Left cardiac atrium (tissue), 4 donors: ENCODE data around the gene RAB11FIP3. TPM values are rescaled to one million over a fixed set of nuclear protein-coding genes. Genes with fewer than 3 reads are reported as not detected.

Experiments
- ATAC-seq, 2 donors: fragments of 200-7000 bp; cut with Tn5 transposase; one replicate each; pipeline ENCODE4 v1.9.1; 2020; ENCODE audit warnings: mild to moderate bottlenecking in 2 of 2, moderate library complexity in 2 of 2
- DNase-seq: peaks from one replicate; pipeline ENCODE4 v3.0.0-alpha.2; 2020
- intact Hi-C, 2 donors: fragments of 100-400 bp; cut with DNase I; formaldehyde crosslinking; loops; one replicate each; pipeline versions ENCODE4 v1.14.1 to v1.15.1; 2022 to 2023
- total RNA-seq, 2 donors: library from RNA; stranded (reverse); fragmentation: NEBNext Ultra II Directional; extraction: Animal tissue kit (Norgen Biotek cat#: 25700); gene quantifications; one replicate each; pipeline ENCODE4 v1.2.1, GENCODE V29; 2021
- donor health status: DM: no; HTN: yes; CAD: no.
- donor health status: DM: no; HTN: yes; CAD: no; lungs with severe emphysema.
- donor health status: DM: yes; HTN: yes; CAD: no.
- donor health status: Dilated cardiomyopathy.

Gene RAB11FIP3
- total RNA-seq, 2 donors from 2014 or later = 24.2 to 38.1 TPM

DNA sequence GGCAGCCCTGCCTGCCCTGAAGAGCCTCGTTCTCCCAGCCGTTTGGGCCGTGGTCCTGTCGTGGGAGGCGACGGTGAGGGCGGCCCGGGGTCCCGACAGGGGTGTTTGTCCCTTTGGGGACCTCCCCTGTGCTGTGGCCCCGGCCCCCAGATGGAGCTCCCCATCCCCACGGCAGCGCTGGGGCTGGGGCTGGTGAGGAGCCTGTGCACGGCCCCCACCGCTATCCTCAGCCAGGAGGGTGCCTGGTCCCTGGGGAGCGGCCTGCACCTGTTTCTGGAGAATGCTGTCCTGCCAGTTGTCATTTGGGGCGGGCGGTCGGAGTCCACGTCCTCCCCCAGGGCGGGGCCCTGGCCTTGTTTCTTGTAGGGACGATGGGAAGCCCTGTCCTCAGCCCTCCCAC lies 108.7 kb downstream of the RAB11FIP3 start:
- intact Hi-C loops = no loop called here
- no peak for ATAC-seq

DNA sequence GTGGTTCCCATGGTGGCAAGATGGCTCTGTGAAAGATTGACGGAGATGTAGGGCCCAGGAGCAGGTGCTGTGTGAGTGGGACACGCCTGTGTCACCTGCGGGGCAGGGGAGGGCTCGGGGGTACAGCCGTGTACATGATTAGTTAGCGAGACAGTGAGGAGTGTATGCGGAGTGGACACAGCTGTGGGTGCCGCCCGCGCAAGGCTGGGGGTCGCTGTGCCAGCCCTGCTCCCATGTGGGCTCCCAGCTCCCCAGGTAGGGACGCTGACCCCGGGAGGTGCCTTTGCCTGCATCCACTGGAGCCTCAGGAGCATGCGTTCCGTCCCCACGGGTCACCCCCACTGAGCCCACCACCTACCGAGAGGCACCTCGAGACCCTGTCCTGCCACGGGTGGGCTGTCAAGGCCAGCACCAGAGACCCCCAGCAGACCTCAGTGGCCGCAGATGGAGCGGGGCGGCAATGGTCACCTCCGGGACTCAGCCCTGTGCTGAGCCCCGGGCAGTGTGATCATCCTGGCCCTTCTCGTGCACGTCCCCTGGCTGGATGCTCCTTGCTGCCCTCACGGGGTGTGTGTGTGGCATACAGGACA lies 109.5 kb downstream of the RAB11FIP3 start:
- no peak for ATAC-seq
- intact Hi-C loops = no loop called here
- DNase-seq = no peak

More for the DNA sequence above, 108.7 kb downstream of the RAB11FIP3 start:
- no peak for DNase-seq

DNA sequence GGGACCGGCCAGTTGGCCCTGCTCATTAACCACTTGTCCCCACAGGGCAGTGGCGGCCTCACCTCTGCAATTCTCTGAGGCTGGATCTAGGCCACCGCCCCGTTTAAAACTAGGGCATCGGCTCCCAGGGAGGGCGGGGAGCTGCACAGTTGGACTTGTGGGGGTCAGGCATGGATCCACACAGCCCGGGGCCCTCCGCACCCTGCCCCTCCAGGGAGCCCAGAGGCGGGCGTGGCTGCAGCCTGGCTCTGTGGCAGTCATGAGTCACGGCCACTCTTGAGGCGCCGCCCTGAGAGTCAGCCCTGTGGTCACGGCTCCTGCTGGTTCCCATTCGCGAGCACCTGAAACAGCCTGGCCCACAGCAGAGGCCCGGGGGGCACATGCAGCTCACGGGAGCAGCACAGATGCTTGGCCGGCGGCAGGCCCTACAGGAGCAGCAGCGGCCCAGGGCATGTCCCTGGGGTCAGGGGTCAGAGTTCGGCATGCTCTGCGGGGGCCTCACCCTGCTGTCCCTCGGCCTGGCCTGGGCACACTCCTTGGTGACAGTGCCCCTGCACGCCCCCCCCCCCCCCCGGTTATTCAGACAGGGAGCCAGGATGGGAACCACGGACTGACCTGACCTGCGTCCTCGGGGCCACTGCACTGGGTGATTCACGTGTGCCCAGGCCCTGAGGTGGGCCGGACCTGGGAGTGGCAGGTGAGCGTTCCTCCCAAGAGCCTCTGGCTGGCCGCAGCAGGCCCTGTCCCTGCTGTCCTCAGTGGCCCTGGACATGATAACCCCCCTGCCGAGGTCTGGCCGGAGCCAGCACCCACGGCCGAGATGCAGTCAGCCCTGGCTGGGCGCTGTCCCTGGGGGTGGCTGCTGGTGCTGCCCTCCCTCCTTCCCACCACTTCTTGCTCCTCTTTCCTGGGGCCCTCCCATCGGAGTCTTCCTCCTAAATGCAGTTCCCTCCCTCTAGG lies 110.3 kb downstream of the RAB11FIP3 start:
- intact Hi-C loops = no loop called here
- DNase-seq (peak; percentile 64), ATAC-seq (peak in 1 of 2 donors; percentile 16)

DNA sequence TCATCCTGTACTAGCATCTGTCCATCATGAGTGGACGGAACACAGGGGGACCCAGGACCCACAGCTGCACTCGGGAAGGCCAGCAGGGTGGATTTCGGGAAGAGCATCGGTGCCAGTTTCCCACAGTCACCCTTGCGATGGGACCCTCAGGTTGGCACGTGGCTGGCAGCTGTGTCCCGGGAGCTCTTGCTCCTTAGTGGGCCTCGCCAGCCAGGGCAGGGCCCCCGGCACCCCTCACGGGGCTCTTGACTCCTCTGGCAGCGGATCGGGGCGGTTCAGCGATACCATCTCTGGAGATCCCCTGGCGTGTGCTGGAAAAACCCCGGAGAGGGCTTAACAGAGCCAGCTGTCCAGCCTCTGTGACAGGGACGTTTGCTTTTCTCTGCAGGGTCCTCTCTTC lies 111.3 kb downstream of the RAB11FIP3 start:
- ATAC-seq (no peak), DNase-seq (no peak)
- intact Hi-C loops = no loop called here

DNA sequence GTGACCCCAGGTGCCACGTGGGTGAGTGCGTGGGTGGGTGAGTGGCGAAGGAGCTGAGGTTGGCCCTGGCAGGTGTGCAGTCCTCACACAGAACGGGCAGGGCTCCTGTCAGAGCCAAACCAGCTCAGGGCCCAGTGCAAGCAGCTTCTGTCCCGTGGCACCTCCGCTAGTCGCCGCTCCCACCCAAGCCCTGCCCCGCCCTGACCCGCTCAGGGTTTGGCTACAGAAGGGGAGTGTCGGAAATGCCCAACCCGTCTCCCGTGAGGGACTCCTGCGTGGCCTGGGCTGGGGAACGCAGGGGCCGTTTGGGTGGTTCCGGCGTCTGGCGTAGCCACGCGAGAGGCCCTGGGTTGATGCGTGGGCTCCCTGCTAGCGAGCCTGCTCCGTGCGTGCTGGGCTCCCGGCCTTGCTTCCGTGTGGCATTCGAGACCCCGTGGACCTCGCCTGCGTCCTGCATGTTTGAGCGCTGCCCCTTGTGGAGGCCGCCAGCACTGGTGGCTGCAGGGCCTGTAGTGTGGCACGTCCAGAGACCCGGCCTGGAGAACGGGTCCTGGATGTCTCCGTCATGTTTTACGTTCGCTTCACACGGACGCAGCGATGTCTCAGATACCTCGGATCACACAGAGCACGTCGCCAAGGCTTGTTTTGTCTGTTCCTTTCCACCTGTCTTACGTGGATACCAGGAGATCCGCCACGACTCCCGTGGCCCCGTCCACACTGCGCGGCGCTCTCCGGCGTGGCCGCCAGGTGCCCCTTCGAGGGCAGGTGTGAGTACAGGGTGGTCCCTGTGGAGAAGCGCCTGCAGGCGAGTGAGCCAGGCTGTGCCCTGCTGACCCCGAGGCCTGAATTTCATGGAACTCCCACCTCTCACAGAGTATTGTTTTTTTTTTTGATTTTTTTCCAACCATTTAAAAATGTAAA lies 112.2 kb downstream of the RAB11FIP3 start:
- intact Hi-C loops = no loop called here
- ATAC-seq = no peak
- no peak for DNase-seq

DNA sequence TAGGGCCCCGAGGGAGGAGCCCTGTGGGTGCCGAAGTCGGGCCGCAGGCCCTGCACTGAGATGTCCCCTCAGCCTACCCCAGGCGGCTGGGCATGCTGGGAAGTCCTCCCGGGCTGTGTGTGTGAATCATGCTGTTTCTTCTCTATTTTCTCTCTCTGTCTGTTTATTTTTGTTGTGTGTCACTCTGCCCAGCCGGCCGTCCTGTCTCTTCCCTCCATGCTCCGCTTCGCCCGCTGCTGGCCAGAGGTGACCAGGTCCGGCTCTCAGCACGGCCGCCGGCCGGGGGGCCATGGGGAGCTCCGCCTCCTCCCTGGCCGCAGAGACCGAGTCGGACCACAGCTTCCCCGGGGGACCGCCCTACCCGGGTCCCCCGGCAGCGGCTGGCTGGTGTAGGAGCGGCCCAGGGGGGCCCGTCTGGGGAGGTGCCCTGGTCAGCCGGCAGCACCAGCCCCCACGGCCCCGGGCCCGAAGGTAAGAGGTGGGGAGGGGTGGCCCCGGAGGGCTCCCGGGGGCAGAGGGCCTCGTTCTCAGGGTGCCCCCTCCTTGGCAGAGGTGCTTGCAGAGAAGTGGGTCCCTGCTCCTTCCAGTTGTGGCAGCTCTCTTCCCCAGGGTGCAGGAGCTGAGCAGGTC lies 114.6 kb downstream of the RAB11FIP3 start:
- ATAC-seq = no peak
- intact Hi-C loops = no loop called here
- DNase-seq = no peak

DNA sequence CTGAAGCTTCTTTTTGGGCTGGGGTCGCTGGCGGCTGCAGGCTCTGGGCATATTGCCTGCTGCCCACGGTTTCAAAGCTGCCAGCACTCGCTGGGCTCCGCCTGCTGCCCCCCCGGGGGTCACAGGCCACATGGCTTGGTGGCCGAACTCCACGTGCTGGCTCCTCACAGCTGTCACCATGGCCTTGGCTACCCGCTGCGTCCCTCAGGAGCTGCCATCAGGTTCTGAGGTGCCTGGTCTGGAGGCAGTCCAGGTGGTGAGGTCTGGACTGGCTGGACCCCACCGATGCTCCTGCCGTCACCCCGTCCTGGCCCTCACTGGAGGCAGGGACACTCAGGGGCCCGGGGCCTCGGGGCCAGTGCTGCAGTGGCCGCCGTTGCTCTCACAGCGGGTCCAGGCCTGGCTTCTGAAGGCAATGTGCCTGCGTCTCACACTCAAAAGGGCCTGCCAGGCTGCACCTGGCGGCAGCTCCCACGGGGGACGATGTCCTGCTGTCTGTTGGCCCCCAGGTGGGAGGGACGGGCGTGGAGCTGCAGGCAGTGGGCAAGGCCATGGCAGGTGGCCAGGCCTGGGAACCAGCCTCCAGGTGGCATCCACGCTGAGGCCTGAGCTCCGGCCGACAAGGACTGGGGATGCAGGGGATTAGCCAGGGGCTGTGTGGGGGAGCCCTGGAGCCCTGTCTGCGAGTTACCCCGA lies 115.3 kb downstream of the RAB11FIP3 start:
- no peak for ATAC-seq
- intact Hi-C loops = no loop called here
- DNase-seq = no peak

DNA sequence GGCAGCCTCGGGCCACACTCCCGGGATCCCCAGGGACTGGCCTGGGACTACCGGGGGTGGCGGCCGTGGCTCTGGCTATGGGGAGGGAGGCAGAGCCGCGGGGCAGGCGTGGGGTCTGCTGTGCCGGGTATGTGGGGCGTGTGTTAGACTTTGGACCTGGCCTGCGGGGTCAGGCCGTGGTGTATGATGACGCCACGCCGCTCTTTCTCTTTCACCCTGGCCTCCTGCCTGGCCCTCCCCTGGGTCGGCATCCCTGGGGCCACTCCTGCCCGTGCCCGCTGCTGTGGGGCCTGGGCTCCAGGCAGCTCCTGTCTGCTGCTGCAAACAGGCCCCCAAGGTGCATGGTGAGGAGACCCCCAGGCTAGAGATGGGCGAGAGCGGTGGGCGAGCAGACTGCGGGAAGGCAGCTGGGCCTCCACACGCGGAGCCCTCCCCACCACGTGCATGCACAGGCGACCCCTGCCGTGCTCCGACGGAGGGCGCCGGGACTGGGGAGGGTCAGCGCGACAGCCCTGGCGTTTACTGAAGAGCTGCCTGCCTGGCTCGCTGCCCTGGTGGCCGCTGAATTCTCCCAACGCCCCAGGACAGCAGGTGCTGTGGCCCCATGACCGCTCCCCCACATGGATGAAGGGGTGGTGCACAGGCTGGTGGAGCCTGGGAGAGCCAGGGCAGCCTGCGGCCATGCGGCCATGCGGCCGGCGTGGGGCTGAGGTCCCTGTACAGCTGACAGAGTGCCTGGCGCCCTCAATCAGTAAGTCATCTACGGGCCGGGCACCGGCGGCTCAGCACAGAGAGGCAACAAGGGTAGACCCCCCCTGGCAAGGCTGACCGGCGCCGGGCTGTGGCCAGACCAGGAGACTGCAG lies 118.1 kb downstream of the RAB11FIP3 start:
- intact Hi-C loops = no loop called here
- ATAC-seq (no peak), DNase-seq (no peak)

DNA sequence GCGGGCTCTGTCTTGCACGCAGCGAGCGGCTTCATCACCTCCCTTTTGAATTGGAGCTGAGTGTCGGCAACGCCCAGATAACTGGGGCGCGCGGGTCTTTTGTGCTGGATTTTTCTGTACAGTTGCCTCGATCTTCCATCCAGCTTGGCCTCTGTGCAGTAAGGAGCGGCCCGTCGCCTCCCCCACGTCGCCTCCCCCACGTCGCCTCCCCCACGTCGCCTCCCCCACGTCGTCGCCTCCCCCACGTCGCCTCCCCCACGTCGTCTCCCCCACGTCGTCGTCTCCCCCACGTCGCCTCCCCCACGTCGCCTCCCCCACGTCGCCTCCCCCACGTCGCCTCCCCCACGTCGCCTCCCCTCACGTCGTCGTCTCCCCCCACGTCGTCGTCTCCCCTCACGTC lies 119.1 kb downstream of the RAB11FIP3 start:
- no peak for ATAC-seq
- intact Hi-C loops = no loop called here

DNA sequence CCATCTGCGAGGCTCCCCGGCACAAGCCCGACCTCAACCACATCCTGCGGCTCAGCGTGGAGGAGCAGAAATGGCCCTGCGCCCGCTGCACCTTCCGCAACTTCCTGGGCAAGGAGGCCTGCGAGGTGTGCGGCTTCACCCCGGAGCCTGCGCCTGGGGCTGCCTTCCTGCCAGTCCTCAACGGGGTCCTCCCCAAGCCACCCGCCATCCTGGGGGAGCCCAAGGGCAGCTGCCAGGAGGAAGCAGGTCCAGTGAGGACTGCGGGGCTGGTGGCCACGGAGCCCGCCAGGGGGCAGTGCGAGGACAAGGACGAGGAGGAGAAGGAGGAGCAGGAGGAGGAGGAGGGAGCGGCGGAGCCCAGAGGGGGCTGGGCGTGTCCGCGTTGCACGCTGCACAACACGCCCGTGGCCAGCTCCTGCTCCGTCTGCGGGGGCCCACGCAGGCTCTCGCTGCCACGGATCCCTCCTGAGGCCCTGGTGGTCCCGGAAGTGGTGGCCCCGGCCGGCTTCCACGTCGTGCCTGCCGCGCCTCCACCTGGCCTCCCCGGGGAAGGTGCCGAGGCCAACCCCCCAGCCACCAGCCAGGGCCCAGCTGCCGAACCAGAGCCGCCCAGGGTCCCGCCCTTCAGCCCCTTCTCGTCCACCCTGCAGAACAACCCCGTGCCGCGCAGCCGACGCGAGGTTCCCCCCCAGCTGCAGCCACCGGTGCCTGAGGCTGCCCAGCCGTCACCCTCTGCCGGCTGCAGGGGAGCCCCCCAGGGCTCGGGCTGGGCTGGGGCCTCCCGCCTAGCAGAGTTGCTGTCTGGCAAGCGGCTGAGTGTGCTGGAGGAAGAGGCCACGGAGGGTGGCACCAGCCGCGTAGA lies 121.7 kb downstream of the RAB11FIP3 start:
- intact Hi-C loops = no loop called here
- DNase-seq (peak; percentile 61), ATAC-seq (peak; percentile 60 to 69)

More for the DNA sequence above, 119.1 kb downstream of the RAB11FIP3 start:
- DNase-seq = no peak

DNA sequence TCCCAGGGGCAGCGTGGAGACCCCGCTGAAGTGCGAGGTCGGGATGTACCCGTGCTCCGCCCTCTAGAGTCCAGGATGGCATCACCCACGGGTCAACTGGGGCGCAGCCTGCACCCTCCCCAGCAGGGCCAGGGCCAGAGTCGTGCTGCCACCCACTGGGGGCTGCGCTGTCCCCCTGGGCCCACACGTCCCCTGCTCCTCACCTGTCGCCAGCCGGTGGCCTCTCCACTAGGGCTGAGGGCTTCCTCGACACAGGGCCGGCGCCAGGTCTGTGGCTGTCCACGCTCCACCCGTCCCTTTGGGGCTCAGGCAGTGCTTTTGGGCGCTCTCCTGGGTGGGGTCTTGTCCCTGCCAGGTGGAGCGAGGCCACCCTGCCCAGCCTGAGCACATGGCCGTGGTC lies 123.1 kb downstream of the RAB11FIP3 start:
- no peak for ATAC-seq
- intact Hi-C loops = no loop called here

DNA sequence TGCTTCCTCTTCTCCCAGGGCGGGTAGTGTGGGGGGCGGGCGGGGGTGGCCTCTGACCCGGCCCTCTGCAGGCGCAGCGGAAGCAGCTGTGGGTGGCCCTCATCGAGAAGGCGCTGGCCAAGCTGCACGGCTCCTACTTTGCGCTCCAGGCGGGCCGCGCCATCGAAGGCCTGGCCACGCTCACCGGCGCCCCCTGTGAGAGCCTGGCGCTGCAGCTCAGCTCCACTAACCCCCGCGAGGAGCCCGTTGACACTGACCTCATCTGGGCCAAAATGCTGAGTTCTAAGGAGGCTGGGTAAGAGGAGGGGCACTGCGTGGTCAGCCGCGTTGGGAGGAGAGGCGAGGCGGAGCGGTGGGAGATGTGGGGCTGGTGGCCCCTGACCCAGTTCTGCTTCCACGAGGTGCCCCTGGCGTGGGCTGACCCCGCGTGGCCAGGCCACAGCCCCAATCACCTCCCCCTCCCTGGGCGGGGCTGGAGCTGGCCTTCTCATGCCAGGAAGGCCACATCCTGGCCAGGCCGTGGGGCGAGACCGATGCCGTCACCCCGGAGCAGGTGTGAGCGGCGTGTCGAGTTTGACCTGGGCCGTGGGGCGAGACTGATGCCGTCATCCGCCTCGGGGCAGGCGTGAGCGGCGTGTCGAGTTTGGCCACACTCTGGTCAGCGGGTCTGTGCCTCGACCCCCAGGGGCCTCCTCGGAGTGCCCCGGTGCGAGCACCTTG lies 124.3 kb downstream of the RAB11FIP3 start:
- ATAC-seq = no peak
- intact Hi-C loops = no loop called here
- no peak for DNase-seq

More for the DNA sequence above, 123.1 kb downstream of the RAB11FIP3 start:
- DNase-seq = no peak

DNA sequence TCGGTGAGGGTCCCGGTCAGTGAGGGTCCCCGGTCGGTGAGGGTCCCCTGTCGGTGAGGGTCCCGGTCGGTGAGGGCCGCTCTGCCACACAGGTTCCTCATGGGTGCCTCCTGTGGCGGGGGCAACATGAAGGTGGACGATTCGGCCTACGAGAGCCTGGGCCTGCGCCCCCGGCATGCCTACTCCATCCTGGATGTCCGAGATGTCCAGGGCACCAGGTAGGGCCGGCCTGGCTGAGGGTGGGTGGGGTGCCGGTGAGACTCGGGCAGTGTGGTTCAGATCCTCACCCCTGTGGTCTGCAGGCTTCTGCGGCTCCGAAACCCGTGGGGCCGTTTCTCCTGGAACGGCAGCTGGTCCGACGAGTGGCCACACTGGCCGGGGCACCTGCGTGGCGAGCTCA lies 125.8 kb downstream of the RAB11FIP3 start:
- ATAC-seq (no peak), DNase-seq (no peak)
- intact Hi-C loops = no loop called here

DNA sequence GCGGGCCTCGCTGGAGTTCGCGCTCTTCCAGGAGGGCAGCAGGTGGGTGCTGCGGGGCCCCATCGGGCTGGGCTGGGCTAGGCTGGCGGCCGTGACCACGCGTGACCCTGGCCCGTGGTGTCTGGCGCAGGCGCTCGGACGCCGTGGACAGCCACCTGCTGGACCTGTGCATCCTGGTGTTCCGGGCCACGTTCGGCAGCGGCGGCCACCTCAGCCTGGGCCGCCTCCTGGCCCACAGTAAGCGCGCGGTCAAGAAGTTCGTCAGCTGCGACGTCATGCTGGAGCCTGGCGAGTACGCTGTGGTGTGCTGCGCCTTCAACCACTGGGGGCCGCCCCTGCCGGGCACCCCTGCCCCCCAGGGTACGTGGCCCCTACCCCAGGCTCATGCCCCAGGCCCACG lies 126.7 kb downstream of the RAB11FIP3 start:
- intact Hi-C loops = no loop called here
- ATAC-seq (no peak), DNase-seq (no peak)

DNA sequence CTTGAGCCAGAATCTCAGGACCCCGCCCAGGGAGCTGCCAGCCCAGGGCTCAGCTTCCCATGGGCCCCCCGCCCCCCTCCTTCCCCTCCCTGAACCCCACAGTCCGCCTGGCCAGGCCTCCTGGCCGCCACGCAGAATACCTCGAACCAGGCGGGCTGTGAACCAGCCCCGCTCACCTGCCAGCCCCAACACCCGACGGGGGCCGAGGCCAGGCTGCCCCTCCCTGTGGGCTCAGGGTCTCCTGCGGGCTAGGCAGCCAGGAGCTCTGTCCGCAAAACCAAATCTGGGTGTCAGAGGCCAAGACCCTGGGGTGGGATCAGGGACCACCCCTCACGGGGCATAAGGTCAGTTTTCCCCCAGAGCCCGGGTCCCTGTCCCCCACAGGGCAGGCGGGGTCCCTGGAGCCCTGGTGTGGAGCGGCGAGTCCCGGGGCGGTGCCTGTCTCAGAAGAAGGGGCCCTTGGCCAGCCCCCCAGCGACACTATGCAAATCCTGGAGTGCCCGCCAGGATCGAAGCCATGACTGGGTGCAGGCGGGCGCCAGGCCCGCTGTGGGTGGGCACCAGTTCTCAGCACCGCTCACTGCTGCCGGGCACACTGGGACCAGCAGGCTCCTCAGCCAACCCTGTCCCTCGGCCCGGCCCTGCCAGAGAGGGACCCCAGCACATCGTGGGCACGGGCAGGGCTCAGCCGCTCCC lies 128.3 kb downstream of the RAB11FIP3 start:
- no peak for DNase-seq
- intact Hi-C loops = no loop called here
- no peak for ATAC-seq

DNA sequence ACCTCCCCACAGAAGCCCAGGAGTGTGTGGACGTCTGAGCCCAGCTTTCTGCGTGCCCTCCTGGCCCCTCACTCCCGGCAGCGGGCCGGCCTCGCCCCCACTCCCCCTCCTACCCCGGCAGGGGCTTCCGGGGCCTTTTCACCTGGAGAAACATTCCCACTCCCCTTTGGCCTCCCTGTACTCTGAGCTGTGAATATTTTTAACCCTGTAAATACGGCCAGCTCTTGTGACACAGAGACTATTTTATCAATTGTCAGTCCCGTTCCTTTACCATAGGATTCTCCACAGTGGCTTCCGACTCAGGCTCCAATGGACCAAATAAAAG lies 128.8 kb downstream of the RAB11FIP3 start:
- DNase-seq = no peak
- intact Hi-C loops = no loop called here
- ATAC-seq = no peak
